GM23338 (cell line): ENCODE results near the gene NBAS. TPM values are rescaled to one million over a fixed set of nuclear protein-coding genes. Genes with fewer than 3 reads are reported as not detected.

Experiments
- ATAC-seq: fragments of 200-7000 bp; cut with Tn5 transposase; 3 replicates; pipeline ENCODE4 v1.9.1; 2020
- DNase-seq: peaks from one replicate; pipeline ENCODE4 v3.0.0-alpha.2; 2015; ENCODE audit warnings: low spot score
- H2AFZ ChIP-seq: fragments of 200-600 bp; sonication (generic); 2 replicates; pipeline ENCODE4 v1.8.0; 2016; ENCODE audit warnings: antibody characterized with exemption, mild to moderate bottlenecking, moderate library complexity
- H3F3A ChIP-seq: fragments of 200-600 bp; sonication (generic); replicated peaks from 2 replicates; pipeline ENCODE4 v1.8.0; 2017; ENCODE audit warnings: antibody characterized with exemption, mixed run types, low read depth
- H3K27ac ChIP-seq: fragments of 200-600 bp; sonication (generic); 2 replicates; pipeline ENCODE4 v1.6.1; 2016; ENCODE audit warnings: low read depth
- H3K27me3 ChIP-seq: fragments of 200-600 bp; sonication (generic); 2 replicates; pipeline ENCODE4 v1.8.0; 2016; ENCODE audit warnings: mild to moderate bottlenecking, mixed run types, moderate library complexity; ENCODE audit not compliant: insufficient read depth
- H3K36me3 ChIP-seq: fragments of 200-600 bp; sonication (generic); 2 replicates; pipeline ENCODE4 v1.8.0; 2016; ENCODE audit warnings: mild to moderate bottlenecking; ENCODE audit not compliant: insufficient read depth
- H3K4me1 ChIP-seq: fragments of 200-600 bp; sonication (generic); 2 replicates; pipeline ENCODE4 v1.8.0; 2016; ENCODE audit warnings: mild to moderate bottlenecking, moderate library complexity; ENCODE audit not compliant: insufficient read depth
- H3K4me2 ChIP-seq: fragments of 200-600 bp; sonication (generic); 2 replicates; pipeline ENCODE4 v1.7.1; 2017; ENCODE audit warnings: mixed run types
- H3K4me3 ChIP-seq: fragments of 200-600 bp; sonication (generic); 2 replicates; pipeline ENCODE4 v1.6.1; 2016; ENCODE audit warnings: mixed run types
- H3K79me2 ChIP-seq: fragments of 200-600 bp; sonication (generic); replicated peaks from 2 replicates; pipeline ENCODE4 v1.8.0; 2017; ENCODE audit warnings: mild to moderate bottlenecking; ENCODE audit not compliant: insufficient read depth
- H3K9me2 ChIP-seq: fragments of 200-600 bp; sonication (generic); 2 replicates; pipeline ENCODE4 v1.8.0; 2017; ENCODE audit not compliant: insufficient read depth
- H4K20me1 ChIP-seq: fragments of 200-600 bp; sonication (generic); replicated peaks from 2 replicates; pipeline ENCODE4 v1.8.0; 2017; ENCODE audit warnings: mild to moderate bottlenecking; ENCODE audit not compliant: insufficient read depth
- H3K27ac Mint-ChIP-seq: 2 replicates; pipeline ENCODE4 v1.8.0; 2020; ENCODE audit warnings: inconsistent platforms, mild to moderate bottlenecking, moderate library complexity, mixed read lengths
- H3K27me3 Mint-ChIP-seq: 3 replicates; pipeline ENCODE4 v1.8.0; 2022; ENCODE audit warnings: low read depth, mild to moderate bottlenecking, moderate library complexity, mixed read lengths, inconsistent platforms; ENCODE audit not compliant: insufficient read depth, poor library complexity
- H3K36me3 Mint-ChIP-seq: 3 replicates; pipeline ENCODE4 v1.8.0; 2021; ENCODE audit warnings: low read depth, mild to moderate bottlenecking, inconsistent platforms, moderate library complexity, mixed read lengths
- H3K4me1 Mint-ChIP-seq: 3 replicates; pipeline ENCODE4 v1.8.0; 2020; ENCODE audit warnings: mild to moderate bottlenecking, inconsistent platforms, mixed read lengths
- H3K4me3 Mint-ChIP-seq: 3 replicates; pipeline ENCODE4 v1.8.0; 2021; ENCODE audit warnings: moderate library complexity, mild to moderate bottlenecking, inconsistent platforms, mixed read lengths
- H3K9me3 Mint-ChIP-seq: 3 replicates; pipeline ENCODE4 v1.8.0; 2020; ENCODE audit warnings: moderate library complexity, mild to moderate bottlenecking, inconsistent platforms, mixed read lengths
- CREB1 ChIP-seq: fragments of 250-450 bp; sonication (Bioruptor Pico); IDR thresholded peaks from 2 replicates; pipeline ENCODE4 v1.5.0; 2020; ENCODE audit warnings: low read depth, mild to moderate bottlenecking, moderate library complexity
- EZH2 ChIP-seq: fragments of 200-600 bp; sonication (generic); IDR thresholded peaks from one replicate; pipeline ENCODE4 v1.8.0; 2017; ENCODE audit warnings: antibody characterized with exemption, mild to moderate bottlenecking, low read depth; ENCODE audit not compliant: unreplicated experiment
- EZH2phosphoT487 ChIP-seq: fragments of 200-600 bp; sonication (generic); IDR thresholded peaks from one replicate; pipeline ENCODE4 v1.8.1; 2018; ENCODE audit warnings: antibody characterized with exemption; ENCODE audit not compliant: unreplicated experiment
- JUNB ChIP-seq: IDR thresholded peaks from one replicate; pipeline ENCODE4 v1.6.1; 2016; ENCODE audit warnings: antibody characterized with exemption; ENCODE audit not compliant: unreplicated experiment
- POLR2AphosphoS5 ChIP-seq: IDR thresholded peaks from 2 replicates; pipeline ENCODE4 v1.6.1; 2016; ENCODE audit warnings: antibody characterized with exemption, low read depth
- STAT1 ChIP-seq: IDR thresholded peaks from one replicate; pipeline ENCODE4 v1.6.1; 2016; ENCODE audit warnings: antibody characterized with exemption; ENCODE audit not compliant: unreplicated experiment
- ZNF114 ChIP-seq: fragments of 250-450 bp; sonication (Bioruptor Pico); IDR thresholded peaks from 2 replicates; pipeline ENCODE4 v1.5.0; 2020; ENCODE audit warnings: mild to moderate bottlenecking, moderate library complexity
- ZNF331 ChIP-seq: fragments of 250-450 bp; sonication (Bioruptor Pico); IDR thresholded peaks from 2 replicates; pipeline ENCODE4 v1.5.0; 2020; ENCODE audit warnings: low read depth, mild to moderate bottlenecking, moderate library complexity
- ZNF462 ChIP-seq: fragments of 250-450 bp; sonication (Bioruptor Pico); IDR thresholded peaks from 2 replicates; pipeline ENCODE4 v1.5.0; 2020; ENCODE audit warnings: mild to moderate bottlenecking, moderate library complexity
- polyA plus RNA-seq: library from polyadenylated mRNA; unstranded; fragments of >200 nt; fragmentation: Nextera tagmentation; extraction: Ambion mirVana; gene quantifications from 2 replicates; pipeline ENCODE4 v1.2.1, GENCODE V29; 2016
- total RNA-seq: library from RNA; depleted of rRNA; stranded (reverse); fragments of >200 nt; shearing (Covaris generic); gene quantifications from 2 replicates; pipeline ENCODE4 v1.2.3, GENCODE V29; 2014
- TF ChIP-seq, protein P1 (sequence below), 2 experiments: fragments of 200-600 bp in 1 of 2; sonication (generic) in 1 of 2; conservative IDR thresholded peaks; 2 replicates each; pipeline versions ENCODE4 v1.5.1 to v1.6.1; 2016 to 2017; ENCODE audit warnings: antibody characterized with exemption in 2 of 2, low read depth in 2 of 2, mild to moderate bottlenecking in 2 of 2, moderate library complexity in 1 of 2
- TF ChIP-seq, protein P2 (sequence below): IDR thresholded peaks from 2 replicates; pipeline ENCODE4 v1.6.1; 2016; ENCODE audit warnings: antibody characterized with exemption

Gene NBAS
- total and polyA plus RNA-seq, 2 experiments from 2014 or later = 24.8 to 38.9 TPM

GRCh38 chr2:15594291-15595256 lies 33.4 kb upstream of the NBAS start:
- H3K4me3 Mint-ChIP-seq = no peak overlapping the region
- no peak overlapping the region for H3K27ac ChIP-seq
- H3K9me3 Mint-ChIP-seq = no peaks in the 10 kb centered on the region; the same call in 2 of the 3 replicates

DNA sequence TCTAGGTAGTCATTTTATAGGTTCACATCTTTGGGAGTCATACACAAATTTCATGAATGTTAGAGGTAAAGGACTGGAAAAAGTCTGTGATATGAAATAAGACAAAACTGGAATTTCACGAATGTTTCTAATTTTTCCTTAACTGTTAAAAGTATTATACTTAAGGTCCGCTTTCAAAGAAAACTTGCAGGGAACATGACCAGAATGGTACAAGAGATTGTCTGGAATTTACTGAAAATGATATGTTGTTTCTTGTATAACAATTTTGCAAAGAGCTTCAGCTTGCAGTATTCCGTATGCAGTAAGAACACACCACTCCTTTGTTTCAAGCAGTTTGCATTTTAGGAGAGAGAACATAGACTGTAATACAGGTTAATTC lies 32.2 kb upstream of the NBAS start:
- Histone ChIP-seq H3K4me1 (peaks cover 11% of the 10 kb centered on the region), H3K4me3 (peak overlapping the region; percentile 94), H3K36me3 (peaks cover 39% of the 10 kb centered on the region), H3K27me3 (no peaks in the 10 kb centered on the region), H3K9me2 (no peaks in the 10 kb centered on the region), H3K4me2 (peak overlapping the region; percentile 95; the same call in 1 of the 2 replicates), H4K20me1 (peaks cover 16% of the 10 kb centered on the region), H3F3A (no peaks in the 10 kb centered on the region), H3K79me2 (peaks cover 40% of the 10 kb centered on the region), H3K27ac (no peak overlapping the region), H2AFZ (no peak overlapping the region)
- peaks cover 14% of the 10 kb centered on the region for H3K4me1 Mint-ChIP-seq
- H3K4me3 Mint-ChIP-seq = peak overlapping the region; percentile 94
- H3K27ac Mint-ChIP-seq = 0 out of 2 replicates have a peak overlapping the region, but pooled peaks have one; percentile 48
- DNase-seq (no peak), ATAC-seq (no peak)
- no peaks in the 10 kb centered on the region; the same call in 2 of the 3 replicates for H3K9me3 Mint-ChIP-seq
- peaks cover 28% of the 10 kb centered on the region for H3K36me3 Mint-ChIP-seq
- no peaks in the 10 kb centered on the region for H3K27me3 Mint-ChIP-seq
- no peak for TF ChIP-seq EZH2
- TF ChIP-seq, protein P1, sequence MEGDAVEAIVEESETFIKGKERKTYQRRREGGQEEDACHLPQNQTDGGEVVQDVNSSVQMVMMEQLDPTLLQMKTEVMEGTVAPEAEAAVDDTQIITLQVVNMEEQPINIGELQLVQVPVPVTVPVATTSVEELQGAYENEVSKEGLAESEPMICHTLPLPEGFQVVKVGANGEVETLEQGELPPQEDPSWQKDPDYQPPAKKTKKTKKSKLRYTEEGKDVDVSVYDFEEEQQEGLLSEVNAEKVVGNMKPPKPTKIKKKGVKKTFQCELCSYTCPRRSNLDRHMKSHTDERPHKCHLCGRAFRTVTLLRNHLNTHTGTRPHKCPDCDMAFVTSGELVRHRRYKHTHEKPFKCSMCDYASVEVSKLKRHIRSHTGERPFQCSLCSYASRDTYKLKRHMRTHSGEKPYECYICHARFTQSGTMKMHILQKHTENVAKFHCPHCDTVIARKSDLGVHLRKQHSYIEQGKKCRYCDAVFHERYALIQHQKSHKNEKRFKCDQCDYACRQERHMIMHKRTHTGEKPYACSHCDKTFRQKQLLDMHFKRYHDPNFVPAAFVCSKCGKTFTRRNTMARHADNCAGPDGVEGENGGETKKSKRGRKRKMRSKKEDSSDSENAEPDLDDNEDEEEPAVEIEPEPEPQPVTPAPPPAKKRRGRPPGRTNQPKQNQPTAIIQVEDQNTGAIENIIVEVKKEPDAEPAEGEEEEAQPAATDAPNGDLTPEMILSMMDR (conservative IDR thresholded peaks at IDR 0.05; ENCODE audit: low read depth in 2 of 2) = no peak
- TF ChIP-seq ZNF462 (CRISPR knock-in tag) = no peak
- TF ChIP-seq, protein P2, sequence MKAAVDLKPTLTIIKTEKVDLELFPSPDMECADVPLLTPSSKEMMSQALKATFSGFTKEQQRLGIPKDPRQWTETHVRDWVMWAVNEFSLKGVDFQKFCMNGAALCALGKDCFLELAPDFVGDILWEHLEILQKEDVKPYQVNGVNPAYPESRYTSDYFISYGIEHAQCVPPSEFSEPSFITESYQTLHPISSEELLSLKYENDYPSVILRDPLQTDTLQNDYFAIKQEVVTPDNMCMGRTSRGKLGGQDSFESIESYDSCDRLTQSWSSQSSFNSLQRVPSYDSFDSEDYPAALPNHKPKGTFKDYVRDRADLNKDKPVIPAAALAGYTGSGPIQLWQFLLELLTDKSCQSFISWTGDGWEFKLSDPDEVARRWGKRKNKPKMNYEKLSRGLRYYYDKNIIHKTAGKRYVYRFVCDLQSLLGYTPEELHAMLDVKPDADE = no peak
- no peak for TF ChIP-seq ZNF331 (CRISPR knock-in tag)
- TF ChIP-seq STAT1 = no peak
- TF ChIP-seq ZNF114 = no peak
- no peak for TF ChIP-seq POLR2AphosphoS5
- TF ChIP-seq EZH2phosphoT487 = no peak
- no peak for TF ChIP-seq CREB1 (CRISPR knock-in tag)
- no peak for TF ChIP-seq JUNB

More at GRCh38 chr2:15594291-15595256, 33.4 kb upstream of the NBAS start:
- ATAC-seq = no peak
- H2AFZ ChIP-seq = no peak overlapping the region
- peaks cover 16% of the 10 kb centered on the region for H4K20me1 ChIP-seq
- peaks cover 11% of the 10 kb centered on the region for H3K4me1 ChIP-seq
- Mint-ChIP-seq H3K27me3 (no peaks in the 10 kb centered on the region), H3K36me3 (peaks cover 39% of the 10 kb centered on the region), H3K4me1 (peaks cover 14% of the 10 kb centered on the region), H3K27ac (no peak overlapping the region)
- no peak for DNase-seq
- no peaks in the 10 kb centered on the region for H3F3A ChIP-seq
- H3K4me2 ChIP-seq = no peak overlapping the region
- peaks cover 49% of the 10 kb centered on the region for H3K36me3 ChIP-seq
- H3K4me3 ChIP-seq = no peak overlapping the region
- H3K9me2 ChIP-seq = no peaks in the 10 kb centered on the region
- no peak for TF ChIP-seq ZNF331 (CRISPR knock-in tag)
- TF ChIP-seq JUNB = no peak
- peaks cover 40% of the 10 kb centered on the region for H3K79me2 ChIP-seq
- H3K27me3 ChIP-seq = no peaks in the 10 kb centered on the region
